Mesenchymal stem cell (in vitro differentiated cells and primary cell): ENCODE data around the gene ZEB1.

Experiments used
- DNase-seq: peaks from one replicate; pipeline ENCODE4 v3.0.0-alpha.2; 2013
- H2AFZ ChIP-seq: one replicate; pipeline ENCODE4 v1.6.1; 2013; ENCODE audit warnings: low read depth, mild to moderate bottlenecking, control low read depth, inconsistent platforms, low read length, moderate library complexity
- H2AK5ac ChIP-seq: 2 replicates; pipeline ENCODE4 v1.6.1; 2013; ENCODE audit warnings: low read length, moderate library complexity, mild to moderate bottlenecking, inconsistent platforms; ENCODE audit not compliant: severe bottlenecking
- H2BK120ac ChIP-seq: one replicate; pipeline ENCODE4 v1.6.1; 2013; ENCODE audit warnings: low read depth, mild to moderate bottlenecking, inconsistent platforms, low read length, moderate library complexity
- H2BK12ac ChIP-seq, 2 experiments: one replicate each; pipeline ENCODE4 v1.6.1; 2013; ENCODE audit warnings: inconsistent platforms in 2 of 2, low read length in 2 of 2, mild to moderate bottlenecking in 2 of 2, moderate library complexity in 2 of 2, control low read depth in 1 of 2
- H2BK15ac ChIP-seq: one replicate; pipeline ENCODE4 v1.6.1; 2013; ENCODE audit warnings: mild to moderate bottlenecking, low read depth, inconsistent platforms; ENCODE audit not compliant: poor library complexity, severe bottlenecking
- H2BK5ac ChIP-seq: 2 replicates; pipeline ENCODE4 v1.6.1; 2013; ENCODE audit warnings: low read depth, mild to moderate bottlenecking, low read length, control low read depth, inconsistent platforms; ENCODE audit not compliant: poor library complexity, severe bottlenecking
- H3K14ac ChIP-seq, 2 experiments: one replicate each; pipeline ENCODE4 v1.6.1; 2013; ENCODE audit warnings: inconsistent platforms in 2 of 2, low read length in 2 of 2, control low read depth in 1 of 2, mild to moderate bottlenecking in 1 of 2, moderate library complexity in 1 of 2
- H3K18ac ChIP-seq, 2 experiments: one replicate each; pipeline ENCODE4 v1.6.1; 2013; ENCODE audit warnings: inconsistent platforms in 2 of 2, low read length in 2 of 2, control low read depth in 1 of 2, low read depth in 1 of 2, mild to moderate bottlenecking in 1 of 2
- H3K23ac ChIP-seq, 2 experiments: one replicate each; pipeline ENCODE4 v1.6.1; 2013; ENCODE audit warnings: inconsistent platforms in 2 of 2, low read length in 2 of 2, mild to moderate bottlenecking in 2 of 2, moderate library complexity in 2 of 2, control low read depth in 1 of 2
- H3K27ac ChIP-seq: 2 replicates; pipeline ENCODE4 v1.5.1; 2013; ENCODE audit warnings: mild to moderate bottlenecking, moderate library complexity, low read length, control low read depth, inconsistent platforms; ENCODE audit not compliant: poor library complexity, severe bottlenecking
- H3K27me3 ChIP-seq, 2 experiments: 2 replicates each; pipeline versions ENCODE4 v1.6.1 to v1.7.0; 2013; ENCODE audit warnings: low read length in 2 of 2, mild to moderate bottlenecking in 2 of 2, moderate library complexity in 2 of 2, control low read depth in 1 of 2, inconsistent platforms in 1 of 2; ENCODE audit not compliant: control insufficient read depth in 1 of 2, insufficient read depth in 1 of 2
- H3K36me3 ChIP-seq, 2 experiments: 2 replicates each; pipeline versions ENCODE4 v1.6.1 to v1.7.0; 2013; ENCODE audit warnings: low read length in 2 of 2, control low read depth in 1 of 2, inconsistent platforms in 1 of 2, low read depth in 1 of 2, mild to moderate bottlenecking in 1 of 2; ENCODE audit not compliant: insufficient read depth in 2 of 2, control insufficient read depth in 1 of 2
- H3K4ac ChIP-seq, 2 experiments: one replicate each; pipeline ENCODE4 v1.6.1; 2013; ENCODE audit warnings: inconsistent platforms in 2 of 2, low read length in 2 of 2, mild to moderate bottlenecking in 2 of 2, moderate library complexity in 2 of 2, control low read depth in 1 of 2, low read depth in 1 of 2
- H3K4me1 ChIP-seq: 2 replicates; pipeline ENCODE4 v1.6.1; 2013; ENCODE audit warnings: low read depth, low read length, control low read depth; ENCODE audit not compliant: control insufficient read depth, insufficient read depth
- H3K4me2 ChIP-seq: 2 replicates; pipeline ENCODE4 v1.6.1; 2013; ENCODE audit warnings: low read length, mild to moderate bottlenecking, inconsistent platforms; ENCODE audit not compliant: poor library complexity, severe bottlenecking
- H3K4me3 ChIP-seq, 2 experiments: 2 replicates each; pipeline versions ENCODE4 v1.5.1 to v1.7.0; 2013; ENCODE audit warnings: low read length in 2 of 2, mild to moderate bottlenecking in 2 of 2, control low read depth in 1 of 2, low read depth in 1 of 2; ENCODE audit not compliant: insufficient read depth in 1 of 2
- H3K79me1 ChIP-seq: replicated peaks from 2 replicates; pipeline ENCODE4 v1.6.1; 2013; ENCODE audit warnings: mild to moderate bottlenecking, control low read depth, low read length, inconsistent platforms; ENCODE audit not compliant: poor library complexity, severe bottlenecking
- H3K9ac ChIP-seq: 2 replicates; pipeline ENCODE4 v1.7.0; 2013; ENCODE audit warnings: mild to moderate bottlenecking, low read length, moderate library complexity
- H3K9me3 ChIP-seq: 2 replicates; pipeline ENCODE4 v1.7.0; 2013; ENCODE audit warnings: mild to moderate bottlenecking, low read length; ENCODE audit not compliant: control insufficient read depth
- H4K8ac ChIP-seq: one replicate; pipeline ENCODE4 v1.6.1; 2013; ENCODE audit warnings: inconsistent platforms, mild to moderate bottlenecking, low read length, moderate library complexity
- H4K91ac ChIP-seq: one replicate; pipeline ENCODE4 v1.6.1; 2013; ENCODE audit warnings: mild to moderate bottlenecking, low read length, inconsistent platforms
- WGBS: methylation state at CpG from one replicate; pipeline ENCODE4 v1.1.7; 2013; ENCODE audit warnings: mixed read lengths; 5-methylcytosine and 5-hydroxymethylcytosine counted together

The ZEB1 gene

GRCh38 chr10:31528831-31529230, 209.8 kb downstream of the ZEB1 start:
- Histone ChIP-seq H3K4me2 (no peak overlapping the region), H3K27me3 (no peaks in the 10 kb centered on the region), H3K9me3 (peaks cover 1% of the 10 kb centered on the region), H3K79me1 (peaks cover 4% of the 10 kb centered on the region), H2AK5ac (no peak overlapping the region), H2AFZ (no peak overlapping the region), H3K18ac (no peak overlapping the region), H2BK15ac (no peak overlapping the region), H3K14ac (no peak overlapping the region), H2BK120ac (no peak overlapping the region), H3K27ac (no peak overlapping the region), H3K36me3 (peaks cover 6 to 65% of the 10 kb centered on the region in 2 experiments), H3K4ac (no peak overlapping the region), H2BK12ac (no peak overlapping the region), H4K8ac (no peak overlapping the region), H4K91ac (no peak overlapping the region), H3K4me3 (no peak overlapping the region), H3K23ac (no peak overlapping the region), H2BK5ac (no peak overlapping the region), H3K4me1 (no peaks in the 10 kb centered on the region), H3K9ac (no peak overlapping the region)
- peak; percentile 8 for DNase-seq

DNA sequence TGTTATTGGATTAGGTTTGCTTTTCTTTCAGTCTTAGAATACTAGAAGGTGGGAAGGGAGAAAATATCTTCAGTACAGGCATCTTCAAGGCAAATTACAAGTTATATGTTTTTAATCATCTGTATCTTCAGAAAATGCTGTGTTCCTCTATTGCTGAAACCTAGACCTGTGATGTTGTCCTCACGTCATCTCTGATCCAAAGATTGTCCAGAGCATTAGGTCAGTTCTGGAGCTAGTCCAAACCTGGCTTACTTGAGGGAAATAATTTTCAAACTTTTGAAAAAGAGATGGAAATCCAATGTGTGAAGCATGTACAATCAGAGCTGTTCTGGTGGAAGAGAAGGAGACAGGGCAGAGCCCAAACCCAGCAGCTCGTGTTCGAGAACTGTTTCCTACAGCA, 217.3 kb downstream of the ZEB1 start:
- DNase-seq, result no peak
- Histone ChIP-seq H3K9me3 (peaks cover 2% of the 10 kb centered on the region), H2BK5ac (no peak overlapping the region), H3K79me1 (no peaks in the 10 kb centered on the region), H3K18ac (no peak overlapping the region), H3K27ac (no peak overlapping the region), H2BK120ac (no peak overlapping the region), H2AK5ac (no peak overlapping the region), H4K8ac (no peak overlapping the region), H4K91ac (no peak overlapping the region), H3K27me3 (no peaks in the 10 kb centered on the region), H3K14ac (no peak overlapping the region), H3K23ac (no peak overlapping the region), H3K4me2 (no peak overlapping the region), H3K4ac (no peak overlapping the region), H3K9ac (peak overlapping the region; percentile 59), H3K4me3 (no peak overlapping the region), H2AFZ (no peak overlapping the region), H2BK15ac (no peak overlapping the region), H3K4me1 (no peaks in the 10 kb centered on the region), H2BK12ac (no peak overlapping the region), H3K36me3 (no peaks in the 10 kb centered on the region)
- WGBS, result 83% methylated on average over 3 of the region's 3 CpGs

- H2BK5ac ChIP-seq, result no peak overlapping the region
- H3K18ac ChIP-seq, result no peak overlapping the region
- no peak overlapping the region for H2BK12ac ChIP-seq
- no peak overlapping the region for H4K8ac ChIP-seq
- no peaks in the 10 kb centered on the region for H3K36me3 ChIP-seq
- no peak overlapping the region for H3K14ac ChIP-seq
- no peak overlapping the region for H3K9ac ChIP-seq
- H3K4me3 ChIP-seq, result no peak overlapping the region
- no peak overlapping the region for H3K23ac ChIP-seq
- H3K9me3 ChIP-seq, result peaks cover 14% of the 10 kb centered on the region
- H3K4me1 ChIP-seq, result no peaks in the 10 kb centered on the region
- H3K4ac ChIP-seq, result no peak overlapping the region
- no peak overlapping the region for H2BK15ac ChIP-seq
- H3K27ac ChIP-seq, result no peak overlapping the region
- peak; percentile 57 for DNase-seq
- no peak overlapping the region for H3K4me2 ChIP-seq
- H3K27me3 ChIP-seq, result no peaks in the 10 kb centered on the region
- H2AFZ ChIP-seq, result no peak overlapping the region
- no peak overlapping the region for H2AK5ac ChIP-seq
- WGBS, result 76% methylated on average over 1 of the region's 2 CpGs
- no peaks in the 10 kb centered on the region for H3K79me1 ChIP-seq
- H4K91ac ChIP-seq, result no peak overlapping the region
- no peak overlapping the region for H2BK120ac ChIP-seq
Observed at GRCh38 chr10:31549896-31550295, 230.9 kb downstream of the ZEB1 start.

- 71% methylated on average over 2 of the region's 2 CpGs for WGBS
- H2AK5ac ChIP-seq, result no peak overlapping the region
- H3K23ac ChIP-seq, result no peak overlapping the region
- no peak overlapping the region for H3K14ac ChIP-seq
- H4K8ac ChIP-seq, result no peak overlapping the region
- peak; percentile 87 for DNase-seq
- no peak overlapping the region for H2BK15ac ChIP-seq
- H4K91ac ChIP-seq, result no peak overlapping the region
- H3K79me1 ChIP-seq, result no peaks in the 10 kb centered on the region
- no peak overlapping the region for H2BK120ac ChIP-seq
- peaks cover 35% of the 10 kb centered on the region for H3K9me3 ChIP-seq
- H3K27me3 ChIP-seq, result peaks cover 4 to 5% of the 10 kb centered on the region in 2 experiments
- no peak overlapping the region for H2BK12ac ChIP-seq
- no peak overlapping the region for H3K27ac ChIP-seq
- H3K4me2 ChIP-seq, result no peak overlapping the region
- no peak overlapping the region for H2BK5ac ChIP-seq
- no peak overlapping the region for H3K18ac ChIP-seq
- no peak overlapping the region for H3K4ac ChIP-seq
- H3K4me1 ChIP-seq, result no peaks in the 10 kb centered on the region
- no peak overlapping the region for H3K4me3 ChIP-seq
- no peak overlapping the region for H3K9ac ChIP-seq
- no peak overlapping the region for H2AFZ ChIP-seq
- H3K36me3 ChIP-seq, result no peaks in the 10 kb centered on the region
Observed at GRCh38 chr10:31554556-31554955, 235.5 kb downstream of the ZEB1 start.
